ENCODE results near the gene TIMD4. TPM values are rescaled to one million over a fixed set of nuclear protein-coding genes. Genes with fewer than 3 reads are reported as not detected.
"Not testable (repeated sequence)": the region's sequence is repeated elsewhere in the genome, so short reads cannot be mapped to it uniquely, and the experiment has no call there.

The TIMD4 gene
- total RNA-seq, 2 experiments from 2014 or later, result 2.3 to 3.5 TPM

GRCh38 chr5:156950716-156951115, 12.3 kb downstream of the TIMD4 start:
- H3K4me3 Mint-ChIP-seq, result no peak overlapping the region

GRCh38 chr5:156949424-156949823, 13.6 kb downstream of the TIMD4 start:
- Mint-ChIP-seq H3K27ac (no peak overlapping the region), H3K4me3 (no peak overlapping the region), H3K4me1 (peaks cover 5% of the 10 kb centered on the region), H3K27me3 (no peaks in the 10 kb centered on the region), H3K36me3 (ENCODE audit: low read depth) (peaks cover 3% of the 10 kb centered on the region), H3K9me3 (ENCODE audit: low read depth) (no peaks in the 10 kb centered on the region)
- intact Hi-C loops (cut with DNase I, micrococcal nuclease), result no loop called here
- ATAC-seq (peak; percentile 64), DNase-seq (no peak)
- ChIA-PET CTCF (interaction anchor here (0.6 kb wide), 1 partner anchor 1429 kb away, joined by 4 read pairs; no protein-coding TSS in a partner anchor), POLR2A (no interaction called here)

More at GRCh38 chr5:156950716-156951115, 12.3 kb downstream of the TIMD4 start:
- Mint-ChIP-seq H3K27ac (no peak overlapping the region), H3K4me1 (peaks cover 5% of the 10 kb centered on the region), H3K9me3 (ENCODE audit: low read depth) (no peaks in the 10 kb centered on the region), H3K36me3 (ENCODE audit: low read depth) (peaks cover 3% of the 10 kb centered on the region), H3K27me3 (no peaks in the 10 kb centered on the region)
- no peak for DNase-seq
- ATAC-seq, result no peak
- CTCF ChIA-PET, result interaction anchor here (1.1 kb wide), 1 partner anchor 12 kb away, joined by 3 read pairs; no protein-coding TSS in a partner anchor
- POLR2A ChIA-PET, result no interaction called here
- intact Hi-C loops (cut with DNase I, micrococcal nuclease), result no loop called here

- peaks cover 3% of the 10 kb centered on the region for H3K36me3 Mint-ChIP-seq (ENCODE audit: low read depth)
- H3K27me3 Mint-ChIP-seq, result no peaks in the 10 kb centered on the region
- H3K4me3 Mint-ChIP-seq, result no peak overlapping the region
- no peaks in the 10 kb centered on the region for H3K9me3 Mint-ChIP-seq (ENCODE audit: low read depth)
- ATAC-seq (peak; percentile 71), DNase-seq (peak; percentile 51)
- intact Hi-C loops (cut with DNase I, micrococcal nuclease), result no loop called here
- H3K27ac Mint-ChIP-seq, result no peak overlapping the region
- CTCF ChIA-PET, result interaction anchor here (0.6 to 0.7 kb wide), 2 partner anchors 19 to 115 kb away, joined by 3 read pairs; no protein-coding TSS in a partner anchor
- peaks cover 5% of the 10 kb centered on the region for H3K4me1 Mint-ChIP-seq
- POLR2A ChIA-PET, result no interaction called here
Observed at GRCh38 chr5:156947925-156948324, 15.1 kb downstream of the TIMD4 start.

- ChIA-PET POLR2A (no interaction called here), CTCF (interaction anchor here (1.0 to 1.7 kb wide), 5 partner anchors 9 to 190 kb away, joined by 3 to 6 read pairs (median 3); no protein-coding TSS in a partner anchor)
- intact Hi-C loops (cut with DNase I, micrococcal nuclease), result no loop called here
- peaks cover 5% of the 10 kb centered on the region for H3K27me3 Mint-ChIP-seq
- peaks cover 3% of the 10 kb centered on the region for H3K36me3 Mint-ChIP-seq (ENCODE audit: low read depth)
- ATAC-seq, result peak; percentile 87
- H3K4me3 Mint-ChIP-seq, result no peak overlapping the region
- no peak for DNase-seq
- peaks cover 14% of the 10 kb centered on the region for H3K4me1 Mint-ChIP-seq
- peak overlapping the region; percentile 76 for H3K27ac Mint-ChIP-seq
- peaks cover 6% of the 10 kb centered on the region for H3K9me3 Mint-ChIP-seq (ENCODE audit: low read depth)
Observed at GRCh38 chr5:156942064-156942463, 21.0 kb downstream of the TIMD4 start.

- ATAC-seq; POLR2A ChIA-PET; H3K27ac Mint-ChIP-seq; DNase-seq; intact Hi-C loops (cut with DNase I, micrococcal nuclease); H3K4me3 Mint-ChIP-seq; H3K36me3 Mint-ChIP-seq (ENCODE audit: low read depth); CTCF ChIA-PET; H3K27me3 Mint-ChIP-seq; H3K9me3 Mint-ChIP-seq (ENCODE audit: low read depth): not testable (repeated sequence)
- H3K4me1 Mint-ChIP-seq, result peaks cover 14% of the 10 kb centered on the region
Observed at GRCh38 chr5:156940462-156940861, 22.6 kb downstream of the TIMD4 start.

- ATAC-seq (no peak), DNase-seq (no peak)
- intact Hi-C loops (cut with DNase I, micrococcal nuclease), result loop anchor here (5.0 to 10.0 kb wide), 5 partner anchors 100 to 995 kb away; no protein-coding TSS in a partner anchor
- H3K27ac Mint-ChIP-seq, result no peak overlapping the region
- H3K27me3 Mint-ChIP-seq, result peaks cover 5% of the 10 kb centered on the region
- H3K4me3 Mint-ChIP-seq, result no peak overlapping the region
- H3K4me1 Mint-ChIP-seq, result peaks cover 35% of the 10 kb centered on the region
- H3K36me3 Mint-ChIP-seq (ENCODE audit: low read depth), result peaks cover 3% of the 10 kb centered on the region
- ChIA-PET POLR2A (no interaction called here), CTCF (interaction anchor here (1.1 to 2.5 kb wide), 2 partner anchors 195 to 198 kb away, joined by 3 to 12 read pairs; no protein-coding TSS in a partner anchor)
- peaks cover 6% of the 10 kb centered on the region for H3K9me3 Mint-ChIP-seq (ENCODE audit: low read depth)
Observed at GRCh38 chr5:156936972-156937371, 26.1 kb downstream of the TIMD4 start.

- peak; percentile 80 for DNase-seq
- Mint-ChIP-seq H3K27ac (peak overlapping the region; percentile 82), H3K27me3 (peaks cover 5% of the 10 kb centered on the region), H3K4me1 (peaks cover 42% of the 10 kb centered on the region), H3K4me3 (no peak overlapping the region), H3K9me3 (ENCODE audit: low read depth) (peaks cover 7% of the 10 kb centered on the region), H3K36me3 (ENCODE audit: low read depth) (peaks cover 8% of the 10 kb centered on the region)
- CTCF ChIA-PET, result interaction anchor here (0.5 to 2.3 kb wide), 13 partner anchors 8 to 991 kb away, joined by 3 to 13 read pairs (median 5); no protein-coding TSS in a partner anchor
- peak; percentile 89 for ATAC-seq
- intact Hi-C loops (cut with DNase I, micrococcal nuclease), result loop anchor here (1.0 to 10.0 kb wide), 8 partner anchors 14 to 992 kb away; no protein-coding TSS in a partner anchor
- POLR2A ChIA-PET, result interaction anchor here (0.6 to 1.0 kb wide), 2 partner anchors 14 to 141 kb away, joined by 4 to 6 read pairs; no protein-coding TSS in a partner anchor
Observed at GRCh38 chr5:156934450-156935211, 28.4 kb downstream of the TIMD4 start.

- ATAC-seq (peak; percentile 82), DNase-seq (peak; percentile 21)
- Mint-ChIP-seq H3K9me3 (ENCODE audit: low read depth) (peaks cover 4% of the 10 kb centered on the region), H3K4me3 (no peak overlapping the region), H3K27ac (peak overlapping the region; percentile 82), H3K27me3 (no peaks in the 10 kb centered on the region), H3K36me3 (ENCODE audit: low read depth) (peaks cover 8% of the 10 kb centered on the region), H3K4me1 (peaks cover 72% of the 10 kb centered on the region)
- ChIA-PET POLR2A (interaction anchor here (1.5 kb wide), 1 partner anchor 9 kb away, joined by 6 read pairs; no protein-coding TSS in a partner anchor), CTCF (interaction anchor here (0.6 to 1.7 kb wide), 5 partner anchors 9 to 985 kb away, joined by 3 to 6 read pairs (median 3); no protein-coding TSS in a partner anchor)
- intact Hi-C loops (cut with DNase I, micrococcal nuclease), result loop anchor here (1.0 to 10.0 kb wide), 2 partner anchors 9 to 455 kb away; no protein-coding TSS in a partner anchor
Observed at GRCh38 chr5:156929366-156929948, 33.6 kb downstream of the TIMD4 start.

GRCh38 chr5:156927545-156927944, 35.5 kb downstream of the TIMD4 start:
- intact Hi-C loops (cut with DNase I, micrococcal nuclease), result loop anchor here in 1 of 2 experiments (10.0 kb wide), 1 partner anchor 453 kb away; no protein-coding TSS in a partner anchor
- peaks cover 8% of the 10 kb centered on the region for H3K36me3 Mint-ChIP-seq (ENCODE audit: low read depth)
- H3K4me3 Mint-ChIP-seq, result no peak overlapping the region
- peaks cover 4% of the 10 kb centered on the region for H3K9me3 Mint-ChIP-seq (ENCODE audit: low read depth)
- H3K4me1 Mint-ChIP-seq, result peaks cover 62% of the 10 kb centered on the region
- CTCF ChIA-PET, result interaction anchor here (0.9 to 1.1 kb wide), 2 partner anchors 9 to 14 kb away, joined by 3 read pairs; no protein-coding TSS in a partner anchor
- DNase-seq (no peak), ATAC-seq (no peak)
- POLR2A ChIA-PET, result no interaction called here
- peak overlapping the region; percentile 82 for H3K27ac Mint-ChIP-seq
- H3K27me3 Mint-ChIP-seq, result no peaks in the 10 kb centered on the region

GRCh38 chr5:156925767-156926166, 37.3 kb downstream of the TIMD4 start:
- H3K27me3 Mint-ChIP-seq; POLR2A ChIA-PET; H3K9me3 Mint-ChIP-seq (ENCODE audit: low read depth); H3K4me3 Mint-ChIP-seq; H3K36me3 Mint-ChIP-seq (ENCODE audit: low read depth); ATAC-seq; H3K27ac Mint-ChIP-seq; DNase-seq; CTCF ChIA-PET: not testable (repeated sequence)
- peaks cover 65% of the 10 kb centered on the region for H3K4me1 Mint-ChIP-seq
- intact Hi-C loops (cut with DNase I, micrococcal nuclease), result loop anchor here in 1 of 2 experiments (10.0 kb wide), 1 partner anchor 451 kb away; no protein-coding TSS in a partner anchor

- Mint-ChIP-seq H3K27ac (peak overlapping the region; percentile 97), H3K4me3 (peak overlapping the region; percentile 49), H3K4me1 (peaks cover 62% of the 10 kb centered on the region), H3K27me3 (no peaks in the 10 kb centered on the region), H3K36me3 (ENCODE audit: low read depth) (peaks cover 7% of the 10 kb centered on the region), H3K9me3 (ENCODE audit: low read depth) (peaks cover 2% of the 10 kb centered on the region)
- peak; percentile 17 for DNase-seq
- POLR2A ChIA-PET, result no interaction called here
- CTCF ChIA-PET, result interaction anchor here (0.6 to 2.7 kb wide), 4 partner anchors 11 to 231 kb away, joined by 3 to 10 read pairs (median 4); no protein-coding TSS in a partner anchor
- intact Hi-C loops (cut with DNase I, micrococcal nuclease), result loop anchor here (2.0 to 10.0 kb wide), 6 partner anchors 179 to 680 kb away; no protein-coding TSS in a partner anchor
- peak; percentile 59 for ATAC-seq
Observed at GRCh38 chr5:156922207-156922792, 40.7 kb downstream of the TIMD4 start.
